ENCODE data around the gene SLC2A13. TPM values are rescaled to one million over a fixed set of nuclear protein-coding genes. Genes with fewer than 3 reads are reported as not detected.

The SLC2A13 gene
- polyA plus RNA-seq (2013, experiment 1 of 4), result 4.0 TPM
- 5.3 TPM for polyA plus RNA-seq (2013, experiment 2 of 4)
- polyA plus RNA-seq (2013, experiment 3 of 4), result 5.3 TPM
- 5.2 TPM for polyA plus RNA-seq (2013, experiment 4 of 4)

GRCh38 chr12:40105515-40106201 lies at the start of gene SLC2A13:
Gene SLC2A13 (minus strand): TSS chr12:40106081. CDS start chr12:40105808, 273 bp downstream.
- WGBS, 2 experiments, result 0% methylated on average over 97 of the region's 97 CpGs
- H3K9me3 ChIP-seq (ENCODE audit: control insufficient read depth, low read length), result no peaks in the 10 kb centered on the region
- peak within 1 kb of the TSS; percentile 63 for H3K4me3 ChIP-seq (ENCODE audit: insufficient read depth, low read depth, low read length)
- H3K27me3 ChIP-seq (ENCODE audit: control insufficient read depth, insufficient read depth, low read length, poor library complexity, severe bottlenecking), result peaks cover 12% of the 10 kb centered on the region
- H3K27ac ChIP-seq (ENCODE audit: insufficient read depth, low read depth, low read length, poor library complexity, severe bottlenecking), result no peak within 1 kb of the TSS
- H3K4me1 ChIP-seq (ENCODE audit: control insufficient read depth, insufficient read depth, low read length), result peaks cover 7% of the 10 kb centered on the region
- H3K36me3 ChIP-seq (ENCODE audit: control insufficient read depth, insufficient read depth, low read length), result no peaks in the 10 kb centered on the region

- Histone ChIP-seq H3K36me3 (ENCODE audit: control insufficient read depth, insufficient read depth, low read length) (no peaks in the 10 kb centered on the region), H3K4me1 (ENCODE audit: control insufficient read depth, insufficient read depth, low read length) (no peaks in the 10 kb centered on the region), H3K9me3 (ENCODE audit: control insufficient read depth, low read length) (no peaks in the 10 kb centered on the region), H3K27me3 (ENCODE audit: control insufficient read depth, insufficient read depth, low read length, poor library complexity, severe bottlenecking) (no peaks in the 10 kb centered on the region), H3K4me3 (ENCODE audit: insufficient read depth, low read depth, low read length) (no peak overlapping the region), H3K27ac (ENCODE audit: insufficient read depth, low read depth, low read length, poor library complexity, severe bottlenecking) (no peak overlapping the region)
- WGBS, 2 experiments, result 93 to 94% methylated on average over 4 of the region's 4 CpGs
Observed at GRCh38 chr12:40154381-40154780, 48.5 kb upstream of the SLC2A13 start.

GRCh38 chr12:40153432-40153831 lies 47.6 kb upstream of the SLC2A13 start:
- Histone ChIP-seq H3K9me3 (ENCODE audit: control insufficient read depth, low read length) (no peaks in the 10 kb centered on the region), H3K27ac (ENCODE audit: insufficient read depth, low read depth, low read length, poor library complexity, severe bottlenecking) (no peak overlapping the region), H3K4me3 (ENCODE audit: insufficient read depth, low read depth, low read length) (no peak overlapping the region), H3K4me1 (ENCODE audit: control insufficient read depth, insufficient read depth, low read length) (no peaks in the 10 kb centered on the region), H3K36me3 (ENCODE audit: control insufficient read depth, insufficient read depth, low read length) (no peaks in the 10 kb centered on the region), H3K27me3 (ENCODE audit: control insufficient read depth, insufficient read depth, low read length, poor library complexity, severe bottlenecking) (no peaks in the 10 kb centered on the region)

GRCh38 chr12:40152783-40153383 lies 47.0 kb upstream of the SLC2A13 start:
- Histone ChIP-seq H3K4me1 (ENCODE audit: control insufficient read depth, insufficient read depth, low read length) (no peaks in the 10 kb centered on the region), H3K27ac (ENCODE audit: insufficient read depth, low read depth, low read length, poor library complexity, severe bottlenecking) (no peak overlapping the region), H3K36me3 (ENCODE audit: control insufficient read depth, insufficient read depth, low read length) (no peaks in the 10 kb centered on the region), H3K9me3 (ENCODE audit: control insufficient read depth, low read length) (no peaks in the 10 kb centered on the region), H3K27me3 (ENCODE audit: control insufficient read depth, insufficient read depth, low read length, poor library complexity, severe bottlenecking) (no peaks in the 10 kb centered on the region), H3K4me3 (ENCODE audit: insufficient read depth, low read depth, low read length) (no peak overlapping the region)
- WGBS, 2 experiments, result 61 to 64% methylated on average over 2 to 4 of the region's 4 CpGs

GRCh38 chr12:40149673-40150260 lies 43.9 kb upstream of the SLC2A13 start:
- no peaks in the 10 kb centered on the region for H3K4me1 ChIP-seq (ENCODE audit: control insufficient read depth, insufficient read depth, low read length)
- H3K27me3 ChIP-seq (ENCODE audit: control insufficient read depth, insufficient read depth, low read length, poor library complexity, severe bottlenecking), result no peaks in the 10 kb centered on the region
- WGBS, 2 experiments, result 83 to 90% methylated on average over 1 of the region's 1 CpG
- H3K9me3 ChIP-seq (ENCODE audit: control insufficient read depth, low read length), result no peaks in the 10 kb centered on the region
- H3K4me3 ChIP-seq (ENCODE audit: insufficient read depth, low read depth, low read length), result no peak overlapping the region
- H3K36me3 ChIP-seq (ENCODE audit: control insufficient read depth, insufficient read depth, low read length), result no peaks in the 10 kb centered on the region
- no peak overlapping the region for H3K27ac ChIP-seq (ENCODE audit: insufficient read depth, low read depth, low read length, poor library complexity, severe bottlenecking)

- 66% methylated on average over 10 of the region's 10 CpGs for WGBS, 2 experiments
- Histone ChIP-seq H3K4me1 (ENCODE audit: control insufficient read depth, insufficient read depth, low read length) (no peaks in the 10 kb centered on the region), H3K27ac (ENCODE audit: insufficient read depth, low read depth, low read length, poor library complexity, severe bottlenecking) (no peak overlapping the region), H3K36me3 (ENCODE audit: control insufficient read depth, insufficient read depth, low read length) (no peaks in the 10 kb centered on the region), H3K9me3 (ENCODE audit: control insufficient read depth, low read length) (no peaks in the 10 kb centered on the region), H3K27me3 (ENCODE audit: control insufficient read depth, insufficient read depth, low read length, poor library complexity, severe bottlenecking) (no peaks in the 10 kb centered on the region), H3K4me3 (ENCODE audit: insufficient read depth, low read depth, low read length) (no peak overlapping the region)
Observed at GRCh38 chr12:40146800-40147797, 41.2 kb upstream of the SLC2A13 start.

GRCh38 chr12:40145896-40146295 lies 40.0 kb upstream of the SLC2A13 start:
- H3K27ac ChIP-seq (ENCODE audit: insufficient read depth, low read depth, low read length, poor library complexity, severe bottlenecking), result no peak overlapping the region
- H3K4me3 ChIP-seq (ENCODE audit: insufficient read depth, low read depth, low read length), result no peak overlapping the region
- no peaks in the 10 kb centered on the region for H3K27me3 ChIP-seq (ENCODE audit: control insufficient read depth, insufficient read depth, low read length, poor library complexity, severe bottlenecking)
- no peaks in the 10 kb centered on the region for H3K4me1 ChIP-seq (ENCODE audit: control insufficient read depth, insufficient read depth, low read length)
- no peaks in the 10 kb centered on the region for H3K36me3 ChIP-seq (ENCODE audit: control insufficient read depth, insufficient read depth, low read length)
- no peaks in the 10 kb centered on the region for H3K9me3 ChIP-seq (ENCODE audit: control insufficient read depth, low read length)
- WGBS, 2 experiments, result 83 to 91% methylated on average over 1 of the region's 1 CpG

GRCh38 chr12:40144023-40144422 lies 38.1 kb upstream of the SLC2A13 start:
- Histone ChIP-seq H3K4me3 (ENCODE audit: insufficient read depth, low read depth, low read length) (no peak overlapping the region), H3K27me3 (ENCODE audit: control insufficient read depth, insufficient read depth, low read length, poor library complexity, severe bottlenecking) (no peaks in the 10 kb centered on the region), H3K27ac (ENCODE audit: insufficient read depth, low read depth, low read length, poor library complexity, severe bottlenecking) (no peak overlapping the region), H3K9me3 (ENCODE audit: control insufficient read depth, low read length) (no peaks in the 10 kb centered on the region), H3K4me1 (ENCODE audit: control insufficient read depth, insufficient read depth, low read length) (no peaks in the 10 kb centered on the region), H3K36me3 (ENCODE audit: control insufficient read depth, insufficient read depth, low read length) (no peaks in the 10 kb centered on the region)
- WGBS, 2 experiments, result 86 to 89% methylated on average over 1 of the region's 1 CpG

- Histone ChIP-seq H3K27me3 (ENCODE audit: control insufficient read depth, insufficient read depth, low read length, poor library complexity, severe bottlenecking) (no peaks in the 10 kb centered on the region), H3K27ac (ENCODE audit: insufficient read depth, low read depth, low read length, poor library complexity, severe bottlenecking) (no peak overlapping the region), H3K36me3 (ENCODE audit: control insufficient read depth, insufficient read depth, low read length) (no peaks in the 10 kb centered on the region), H3K4me3 (ENCODE audit: insufficient read depth, low read depth, low read length) (no peak overlapping the region), H3K4me1 (ENCODE audit: control insufficient read depth, insufficient read depth, low read length) (no peaks in the 10 kb centered on the region), H3K9me3 (ENCODE audit: control insufficient read depth, low read length) (no peaks in the 10 kb centered on the region)
- 84 to 88% methylated on average over 3 to 4 of the region's 4 CpGs for WGBS, 2 experiments
Observed at GRCh38 chr12:40142001-40142744, 36.3 kb upstream of the SLC2A13 start.
